Fibroblast of lung (primary cell): Measurements from ENCODE around the gene BCAS2.

Source experiments
- CTCF ChIP-seq, 2 donors: IDR thresholded peaks in 1 of 2; conservative IDR thresholded peaks in 1 of 2; 1 replicate in 1 of 2; 2 replicates in 1 of 2; pipeline ENCODE4 v1.5.1; 2011 to 2012; ENCODE audit warnings: low read length in 2 of 2, control low read depth in 1 of 2, inconsistent platforms in 1 of 2, low read depth in 1 of 2, mild to moderate bottlenecking in 1 of 2
- EZH2 ChIP-seq: IDR thresholded peaks from 2 replicates; pipeline ENCODE4 v1.5.1; 2012; ENCODE audit warnings: low read length, control low read depth, mild to moderate bottlenecking; ENCODE audit errors: missing control alignments

- no peak for TF ChIP-seq CTCF (conservative IDR thresholded peaks at IDR 0.05 in 1 of 2, IDR thresholded peaks at IDR 0.05 in 1 of 2; ENCODE audit: low read depth in 1 of 2, low read length in 2 of 2)
- TF ChIP-seq EZH2: no peak
Observed at GRCh38 chr1:114607223-114607622, 25.8 kb upstream of the BCAS2 start.
